Endothelial cell (in vitro differentiated cells): ENCODE data around the gene RXRB. TPM values are rescaled to one million over a fixed set of nuclear protein-coding genes. Genes with fewer than 3 reads are reported as not detected.

Source experiments
- DNase-seq: peaks from one replicate; pipeline ENCODE4 v3.0.0; 2021; ENCODE audit warnings: low spot score
- H3K27ac Mint-ChIP-seq: one replicate; pipeline ENCODE4 v1.8.0; 2021; ENCODE audit warnings: mixed read lengths, inconsistent platforms; ENCODE audit not compliant: unreplicated experiment
- H3K27me3 Mint-ChIP-seq: one replicate; pipeline ENCODE4 v1.8.0; 2021; ENCODE audit warnings: mild to moderate bottlenecking, moderate library complexity, mixed read lengths, inconsistent platforms; ENCODE audit not compliant: unreplicated experiment
- H3K36me3 Mint-ChIP-seq: one replicate; pipeline ENCODE4 v1.8.0; 2021; ENCODE audit warnings: mild to moderate bottlenecking, low read depth, mixed read lengths, inconsistent platforms; ENCODE audit not compliant: unreplicated experiment
- H3K4me1 Mint-ChIP-seq: one replicate; pipeline ENCODE4 v1.8.0; 2021; ENCODE audit warnings: mild to moderate bottlenecking, mixed read lengths, inconsistent platforms; ENCODE audit not compliant: unreplicated experiment
- H3K4me3 Mint-ChIP-seq: one replicate; pipeline ENCODE4 v1.8.0; 2021; ENCODE audit warnings: mild to moderate bottlenecking, mixed read lengths, inconsistent platforms; ENCODE audit not compliant: unreplicated experiment
- H3K9me3 Mint-ChIP-seq: one replicate; pipeline ENCODE4 v1.8.0; 2021; ENCODE audit warnings: mixed read lengths, inconsistent platforms; ENCODE audit not compliant: unreplicated experiment
- CTCF ChIP-seq: fragments of 200-600 bp; sonication (generic); IDR thresholded peaks from one replicate; pipeline ENCODE4 v1.5.0; 2021; ENCODE audit warnings: antibody characterized with exemption; ENCODE audit not compliant: unreplicated experiment
- total RNA-seq: library from RNA; stranded (reverse); fragmentation: NEBNext Ultra II Directional; extraction: Animal tissue kit (Norgen Biotek cat#: 25700); gene quantifications from one replicate; pipeline ENCODE4 v1.2.1, GENCODE V29; 2021; ENCODE audit not compliant: unreplicated experiment

The RXRB gene
- total RNA-seq, 1 donor from 2014 or later = 35.8 TPM

GRCh38 chr6:33183071-33183683 is 17.3 kb downstream of the RXRB start:
- Mint-ChIP-seq H3K27me3 (peaks cover 14% of the 10 kb centered on the region), H3K4me3 (peak overlapping the region; percentile 73), H3K36me3 (peaks cover 54% of the 10 kb centered on the region), H3K27ac (peak overlapping the region; percentile 99), H3K9me3 (no peaks in the 10 kb centered on the region), H3K4me1 (peaks cover 32% of the 10 kb centered on the region)
- no peak for DNase-seq
- TF ChIP-seq CTCF = no peak

- DNase-seq = no peak
- Mint-ChIP-seq H3K36me3 (peaks cover 42% of the 10 kb centered on the region), H3K4me3 (peak overlapping the region; percentile 9), H3K4me1 (peaks cover 32% of the 10 kb centered on the region), H3K27me3 (peaks cover 13% of the 10 kb centered on the region), H3K9me3 (no peaks in the 10 kb centered on the region), H3K27ac (no peak overlapping the region)
- no peak for TF ChIP-seq CTCF
These were observed 19.3 kb downstream of the RXRB start for GRCh38 chr6:33181141-33181540.

DNA sequence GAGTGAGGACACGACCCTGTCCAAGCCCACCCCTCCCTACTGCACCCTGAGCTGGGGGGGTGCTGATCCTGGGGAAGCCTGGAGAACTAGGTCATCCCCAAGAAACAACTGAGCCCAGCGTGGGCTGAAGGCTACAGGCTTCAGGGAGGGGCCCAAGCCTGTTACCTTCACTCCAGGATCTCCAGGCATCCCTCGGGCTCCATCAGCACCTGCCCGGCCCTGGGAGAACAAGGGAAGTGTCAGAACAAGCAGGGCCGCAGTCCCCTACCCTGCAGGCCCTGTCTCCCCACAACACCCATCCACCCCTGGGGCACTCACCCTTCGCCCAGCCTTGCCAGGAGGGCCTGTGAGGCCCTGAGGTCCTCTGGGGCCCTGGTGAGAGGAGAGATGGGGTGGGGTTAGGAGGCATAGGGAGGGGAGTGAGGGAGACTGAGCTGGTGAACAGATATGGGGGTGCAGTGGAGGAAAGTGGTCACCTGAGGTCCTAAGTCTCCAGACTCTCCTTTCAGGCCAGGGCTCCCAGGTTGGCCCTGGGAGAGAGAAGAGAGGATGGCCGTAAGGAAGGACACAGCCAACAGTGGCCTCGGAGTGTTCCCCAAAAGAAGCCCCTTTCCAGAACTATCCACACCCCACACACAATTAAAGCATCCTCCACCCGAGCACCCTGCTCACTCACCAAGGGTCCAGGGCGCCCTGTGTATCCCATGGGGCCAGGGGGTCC is 21.6 kb downstream of the RXRB start:
- Mint-ChIP-seq H3K9me3 (no peaks in the 10 kb centered on the region), H3K4me3 (peak overlapping the region; percentile 63), H3K27ac (no peak overlapping the region), H3K36me3 (peaks cover 42% of the 10 kb centered on the region), H3K4me1 (peaks cover 20% of the 10 kb centered on the region), H3K27me3 (peaks cover 17% of the 10 kb centered on the region)
- DNase-seq = no peak
- no peak for TF ChIP-seq CTCF

DNA sequence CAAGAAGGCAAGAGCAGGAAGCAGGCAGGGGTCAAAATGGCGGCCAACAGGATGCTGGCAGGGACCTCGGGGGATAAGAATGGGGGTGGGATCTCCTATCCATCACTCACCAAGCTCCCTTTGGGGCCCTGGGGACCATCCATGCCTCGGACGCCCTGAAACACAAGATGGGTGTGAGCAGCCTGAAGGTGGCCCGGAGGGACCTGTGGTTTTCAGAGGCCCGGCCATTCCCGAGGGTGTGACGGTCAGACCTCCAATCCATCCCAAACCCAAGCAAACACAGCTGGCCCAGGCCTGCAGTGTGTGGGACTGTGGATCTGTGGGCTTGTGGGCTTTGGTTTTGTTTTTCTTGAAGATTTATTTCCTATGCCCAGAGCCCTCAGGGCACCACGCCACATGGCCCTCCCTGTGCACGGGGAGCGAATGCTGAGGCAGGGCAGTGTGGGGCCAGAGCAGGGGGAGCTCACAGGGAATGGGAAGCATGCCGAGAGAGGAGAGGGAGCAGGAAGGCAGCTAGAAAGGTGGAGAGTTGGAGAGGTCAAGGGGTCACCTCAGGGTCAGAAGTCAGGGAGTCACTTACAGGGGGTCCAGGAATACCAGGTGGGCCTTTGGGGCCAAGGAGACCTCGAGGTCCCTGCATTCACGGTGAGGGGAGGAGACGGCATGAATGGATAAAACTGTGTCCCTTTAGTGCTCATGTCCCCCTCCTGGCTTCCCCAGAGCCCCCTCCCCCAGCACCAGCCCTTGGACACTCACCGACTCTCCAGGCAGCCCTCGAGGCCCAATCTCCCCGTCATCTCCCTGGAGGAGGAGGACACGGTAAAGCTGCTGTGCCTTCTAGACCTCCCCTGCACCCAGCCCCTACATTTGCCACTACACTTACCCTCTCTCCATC is 22.7 kb downstream of the RXRB start:
- Mint-ChIP-seq H3K9me3 (no peaks in the 10 kb centered on the region), H3K4me1 (peaks cover 9% of the 10 kb centered on the region), H3K27ac (no peak overlapping the region), H3K36me3 (peaks cover 31% of the 10 kb centered on the region), H3K27me3 (peaks cover 15% of the 10 kb centered on the region), H3K4me3 (peak overlapping the region; percentile 83)
- DNase-seq = no peak
- TF ChIP-seq CTCF = no peak
